Mucosa of descending colon (tissue), 3 donors: ENCODE measurements around the gene CASP10. TPM values are rescaled to one million over a fixed set of nuclear protein-coding genes. Genes with fewer than 3 reads are reported as not detected.

Source experiments
- ATAC-seq: fragments of 200-7000 bp; cut with Tn5 transposase; one replicate; pipeline ENCODE4 v1.9.1; 2020; ENCODE audit warnings: mild to moderate bottlenecking, moderate library complexity
- DNase-seq, 3 donors: peaks; one replicate each; pipeline ENCODE4 v3.0.0-alpha.2; 2020
- H3K36me3 ChIP-seq: fragments of 200-600 bp; one replicate; pipeline ENCODE4 v1.8.0; 2021; ENCODE audit warnings: low read depth, mild to moderate bottlenecking
- H3K4me1 ChIP-seq: fragments of 200-600 bp; one replicate; pipeline ENCODE4 v1.8.0; 2021; ENCODE audit warnings: low read depth, mild to moderate bottlenecking
- H3K4me3 ChIP-seq: fragments of 200-600 bp; one replicate; pipeline ENCODE4 v1.8.0; 2021; ENCODE audit warnings: mild to moderate bottlenecking
- H3K9me3 ChIP-seq: fragments of 200-600 bp; one replicate; pipeline ENCODE4 v1.8.0; 2021; ENCODE audit warnings: mild to moderate bottlenecking
- intact Hi-C, 2 donors: fragments of 100-400 bp; cut with DNase I in 1 of 2; cut with micrococcal nuclease in 1 of 2; formaldehyde crosslinking; loops; one replicate each; pipeline versions ENCODE4 v1.11.0 to v1.11.1; 2022; cut with DNase I, micrococcal nuclease
- total RNA-seq, 3 donors: library from RNA; stranded (reverse); fragmentation: NEBNext Ultra II Directional in 2 of 3; extraction: Animal tissue kit (Norgen Biotek cat#: 25700) in 2 of 3; gene quantifications; one replicate each; pipeline versions ENCODE4 v1.2.1 to v1.2.4, GENCODE V29; 2021 to 2023
- TF ChIP-seq, protein P1 (sequence below): fragments of 200-600 bp; IDR thresholded peaks from one replicate; pipeline ENCODE4 v1.8.0; 2022; ENCODE audit warnings: antibody characterized with exemption, mild to moderate bottlenecking
- donor health status: DM: no; HTN: no; CAD: no; lungs with moderate emphysema.
- donor health status: DM: no; HTN: no; CAD: no.
- donor health status: DM: no; HTN: yes; CAD: no.

Gene CASP10
- total RNA-seq, 3 donors from 2014 or later: 38.6 to 66.1 (median 58.5) TPM

DNA sequence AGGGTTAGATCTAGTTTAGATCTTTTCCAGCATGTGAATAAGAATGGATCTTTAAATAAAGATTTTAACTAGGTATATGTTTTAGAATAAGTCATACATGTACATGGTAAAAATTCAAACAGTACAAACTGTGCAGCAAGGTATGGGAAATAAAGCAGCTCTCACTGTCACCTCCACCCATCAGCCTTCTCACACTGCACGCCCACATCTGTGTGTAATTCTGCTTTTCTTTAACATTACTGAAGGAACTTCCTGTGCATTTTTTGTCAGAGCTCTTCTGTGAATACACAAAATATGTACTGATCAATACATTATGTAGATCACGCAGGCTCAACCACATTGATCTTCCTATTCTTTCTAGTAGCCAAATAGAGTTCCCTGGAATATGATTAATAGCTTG lies 80.8 kb downstream of the CASP10 start:
- Histone ChIP-seq H3K36me3 (no peaks in the 10 kb centered on the region), H3K4me3 (no peak overlapping the region), H3K4me1 (peaks cover 13% of the 10 kb centered on the region), H3K9me3 (no peaks in the 10 kb centered on the region)
- no peak for ATAC-seq
- TF ChIP-seq, protein P1, sequence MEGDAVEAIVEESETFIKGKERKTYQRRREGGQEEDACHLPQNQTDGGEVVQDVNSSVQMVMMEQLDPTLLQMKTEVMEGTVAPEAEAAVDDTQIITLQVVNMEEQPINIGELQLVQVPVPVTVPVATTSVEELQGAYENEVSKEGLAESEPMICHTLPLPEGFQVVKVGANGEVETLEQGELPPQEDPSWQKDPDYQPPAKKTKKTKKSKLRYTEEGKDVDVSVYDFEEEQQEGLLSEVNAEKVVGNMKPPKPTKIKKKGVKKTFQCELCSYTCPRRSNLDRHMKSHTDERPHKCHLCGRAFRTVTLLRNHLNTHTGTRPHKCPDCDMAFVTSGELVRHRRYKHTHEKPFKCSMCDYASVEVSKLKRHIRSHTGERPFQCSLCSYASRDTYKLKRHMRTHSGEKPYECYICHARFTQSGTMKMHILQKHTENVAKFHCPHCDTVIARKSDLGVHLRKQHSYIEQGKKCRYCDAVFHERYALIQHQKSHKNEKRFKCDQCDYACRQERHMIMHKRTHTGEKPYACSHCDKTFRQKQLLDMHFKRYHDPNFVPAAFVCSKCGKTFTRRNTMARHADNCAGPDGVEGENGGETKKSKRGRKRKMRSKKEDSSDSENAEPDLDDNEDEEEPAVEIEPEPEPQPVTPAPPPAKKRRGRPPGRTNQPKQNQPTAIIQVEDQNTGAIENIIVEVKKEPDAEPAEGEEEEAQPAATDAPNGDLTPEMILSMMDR: no peak
- no peak for DNase-seq
- intact Hi-C loops: no loop called here

DNA sequence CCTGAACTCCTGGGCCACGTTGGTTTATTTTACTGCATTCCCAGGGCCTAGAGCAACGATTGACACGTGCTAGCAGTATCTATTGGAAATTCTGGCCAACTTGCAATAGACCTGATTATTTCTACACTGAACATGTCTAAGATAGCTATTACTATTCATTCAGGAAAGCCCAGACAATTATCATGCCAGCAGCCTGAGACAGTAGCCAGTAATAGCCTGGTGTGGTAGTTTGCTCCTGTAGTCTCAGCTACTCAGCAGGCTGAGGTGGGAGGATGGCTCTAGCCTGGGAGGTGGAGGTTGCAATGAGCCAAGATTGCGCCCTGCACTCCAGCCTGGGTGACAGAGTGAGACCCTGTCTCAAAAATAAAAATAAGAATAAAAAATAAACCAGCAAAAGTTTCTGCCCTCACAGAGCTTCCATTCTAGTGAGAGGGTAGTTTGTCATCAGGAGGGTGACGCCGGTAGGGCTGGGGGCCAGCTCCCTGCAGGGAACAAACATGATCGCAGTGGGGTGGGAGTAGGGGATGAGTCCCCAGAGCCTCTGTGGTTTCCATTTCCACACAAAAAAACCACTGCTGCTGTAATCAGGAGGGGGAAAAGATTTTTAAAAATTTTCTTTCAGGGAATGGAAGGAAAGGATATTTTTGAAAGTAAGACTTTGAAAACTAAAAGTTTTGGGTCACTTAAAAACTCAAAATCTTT lies 81.7 kb downstream of the CASP10 start:
- H3K4me3 ChIP-seq: no peak overlapping the region
- TF ChIP-seq, protein P1: no peak
- no peaks in the 10 kb centered on the region for H3K9me3 ChIP-seq
- ATAC-seq: no peak
- no peaks in the 10 kb centered on the region for H3K36me3 ChIP-seq
- H3K4me1 ChIP-seq: peaks cover 7% of the 10 kb centered on the region
- DNase-seq: no peak
- intact Hi-C loops: no loop called here

DNA sequence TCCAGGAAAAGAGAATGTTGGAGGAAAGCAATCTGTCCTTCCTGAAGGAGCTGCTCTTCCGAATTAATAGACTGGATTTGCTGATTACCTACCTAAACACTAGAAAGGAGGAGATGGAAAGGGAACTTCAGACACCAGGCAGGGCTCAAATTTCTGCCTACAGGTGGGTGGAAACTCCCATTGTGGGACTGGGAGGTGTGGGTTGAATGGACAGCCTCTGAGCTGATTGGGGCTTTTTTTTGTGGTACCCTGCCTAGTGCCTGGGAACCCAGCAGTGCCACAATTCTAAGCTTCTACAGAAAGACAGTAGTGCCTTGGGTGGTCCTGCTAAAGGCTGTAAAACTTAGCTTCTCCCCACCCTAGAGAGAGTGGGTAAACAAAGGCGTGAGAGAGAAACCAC lies 83.7 kb downstream of the CASP10 start:
- Histone ChIP-seq H3K36me3 (no peaks in the 10 kb centered on the region), H3K4me1 (no peaks in the 10 kb centered on the region), H3K4me3 (no peak overlapping the region), H3K9me3 (no peaks in the 10 kb centered on the region)
- ATAC-seq (no peak), DNase-seq (no peak)
- TF ChIP-seq, protein P1: no peak
- intact Hi-C loops: no loop called here

DNA sequence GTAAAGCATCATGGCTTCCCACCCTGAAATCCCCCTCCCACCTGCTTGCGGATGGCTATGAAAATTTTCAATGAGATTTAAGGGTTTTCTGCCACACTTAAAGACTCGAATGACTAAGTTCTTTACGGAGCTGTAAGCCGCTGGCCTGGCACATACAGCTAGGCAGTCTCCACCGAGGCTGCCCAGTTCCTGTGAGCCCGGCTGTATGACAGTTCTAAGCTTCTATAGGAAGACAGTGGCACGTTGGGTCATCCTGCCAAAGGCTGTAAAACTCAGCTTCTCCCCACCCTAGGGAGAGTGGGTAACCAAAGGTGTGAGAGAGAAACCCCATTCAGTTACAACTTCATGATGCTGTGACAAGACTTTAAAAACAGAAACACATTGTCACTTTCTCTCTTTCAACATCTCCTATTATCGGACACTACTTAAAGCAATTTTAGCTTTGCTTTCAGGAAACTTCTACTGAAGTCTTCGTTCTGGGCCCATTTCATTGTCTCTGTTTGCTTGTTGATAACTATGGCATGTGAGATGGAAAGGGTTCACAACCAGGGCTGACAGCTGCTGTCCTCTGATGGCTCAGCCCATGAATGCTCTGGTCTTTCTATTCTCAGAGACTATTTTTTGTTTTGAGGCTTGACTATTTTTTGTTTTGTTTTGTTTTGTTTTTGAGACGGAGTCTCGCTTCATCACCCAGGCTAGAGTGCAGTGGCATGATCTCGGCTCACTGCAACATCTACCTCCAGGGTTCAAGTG lies 84.5 kb downstream of the CASP10 start:
- ATAC-seq (no peak), DNase-seq (no peak)
- H3K4me3 ChIP-seq: no peak overlapping the region
- no peaks in the 10 kb centered on the region for H3K36me3 ChIP-seq
- H3K4me1 ChIP-seq: no peaks in the 10 kb centered on the region
- TF ChIP-seq, protein P1: no peak
- H3K9me3 ChIP-seq: no peaks in the 10 kb centered on the region
- intact Hi-C loops: no loop called here

DNA sequence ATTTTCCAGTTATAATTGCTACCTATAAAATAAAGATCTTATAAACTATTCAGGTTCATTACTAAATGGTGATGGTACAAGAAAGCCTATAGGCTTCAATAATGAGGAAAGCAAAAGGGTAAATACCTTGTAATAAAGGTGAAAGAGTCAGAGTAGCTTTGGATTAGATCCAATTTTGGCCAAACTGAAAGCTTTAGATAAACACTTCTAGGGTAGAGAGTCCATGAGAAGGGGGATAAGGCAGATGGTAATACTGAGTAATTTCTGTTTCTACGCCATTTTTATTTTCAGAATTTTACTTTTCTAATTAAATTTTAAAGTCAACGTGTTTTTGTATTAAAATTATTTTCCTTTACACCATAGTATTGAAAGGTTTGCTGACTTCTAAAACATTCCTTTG lies 86.8 kb downstream of the CASP10 start:
- Histone ChIP-seq H3K4me1 (no peaks in the 10 kb centered on the region), H3K9me3 (no peaks in the 10 kb centered on the region), H3K4me3 (no peak overlapping the region), H3K36me3 (no peaks in the 10 kb centered on the region)
- intact Hi-C loops: no loop called here
- DNase-seq: no peak
- TF ChIP-seq, protein P1: no peak
- no peak for ATAC-seq
